Tibial nerve (tissue), 4 donors: Measurements from ENCODE around the gene SMIM44.

ENCODE experiments used
- CTCF ChIP-seq, 5 experiments: fragments of 200-600 bp in 3 of 5; fragments of 450-650 bp in 2 of 5; sonication (generic) in 3 of 5; IDR thresholded peaks; one replicate each; pipeline ENCODE4 v1.5.1; 2016 to 2019; ENCODE audit warnings: antibody characterized with exemption in 5 of 5, mild to moderate bottlenecking in 3 of 5, moderate library complexity in 2 of 5
- EP300 ChIP-seq, 2 donors: sonication (generic); formaldehyde crosslinking; IDR thresholded peaks; one replicate each; pipeline ENCODE4 v1.6.1; 2017; ENCODE audit warnings: antibody characterized with exemption in 2 of 2, mild to moderate bottlenecking in 1 of 2
- POLR2A ChIP-seq, 2 donors: fragments of 450-650 bp; IDR thresholded peaks; one replicate each; pipeline ENCODE4 v1.6.1; 2017; ENCODE audit warnings: antibody characterized with exemption in 2 of 2, mild to moderate bottlenecking in 2 of 2, moderate library complexity in 2 of 2

GRCh38 chr19:3440082-3440481 is 43.2 kb downstream of the SMIM44 start:
- TF ChIP-seq CTCF (IDR thresholded peaks at IDR 0.05) (peak in 4 of 5 experiments; percentile 17 to 39 (median 32)), EP300 (IDR thresholded peaks at IDR 0.05) (no peak), POLR2A (IDR thresholded peaks at IDR 0.05) (no peak)
